Measurements from ENCODE around the gene SLC39A7. TPM values are rescaled to one million over a fixed set of nuclear protein-coding genes. Genes with fewer than 3 reads are reported as not detected.

The SLC39A7 gene
- total RNA-seq, 1 donor from 2014 or later, result 225 TPM

GRCh38 chr6:33192671-33193602 is 7.7 kb upstream of the SLC39A7 start:
- Mint-ChIP-seq H3K36me3 (ENCODE audit: low read depth) (peaks cover 20% of the 10 kb centered on the region), H3K27me3 (ENCODE audit: low read depth) (peaks cover 3% of the 10 kb centered on the region), H3K4me3 (ENCODE audit: unreplicated experiment) (peak overlapping the region; percentile 67), H3K9me3 (ENCODE audit: low read depth) (no peaks in the 10 kb centered on the region), H3K4me1 (ENCODE audit: low read depth) (peaks cover 37% of the 10 kb centered on the region), H3K27ac (ENCODE audit: unreplicated experiment) (peak overlapping the region; percentile 65)
- TF ChIP-seq CTCF (IDR thresholded peaks at IDR 0.05), result peak; percentile 17
- DNase-seq (ENCODE audit: low spot score), result peak; percentile 69

GRCh38 chr6:33193619-33194018 is 7.0 kb upstream of the SLC39A7 start:
- Mint-ChIP-seq H3K9me3 (ENCODE audit: low read depth) (no peaks in the 10 kb centered on the region), H3K27me3 (ENCODE audit: low read depth) (peaks cover 3% of the 10 kb centered on the region), H3K27ac (ENCODE audit: unreplicated experiment) (peak overlapping the region; percentile 32), H3K4me3 (ENCODE audit: unreplicated experiment) (peak overlapping the region; percentile 53), H3K4me1 (ENCODE audit: low read depth) (peaks cover 43% of the 10 kb centered on the region), H3K36me3 (ENCODE audit: low read depth) (peaks cover 20% of the 10 kb centered on the region)
- peak; percentile 68 for DNase-seq (ENCODE audit: low spot score)
- TF ChIP-seq CTCF (IDR thresholded peaks at IDR 0.05), result no peak

- Mint-ChIP-seq H3K27me3 (ENCODE audit: low read depth) (peaks cover 3% of the 10 kb centered on the region), H3K9me3 (ENCODE audit: low read depth) (no peaks in the 10 kb centered on the region), H3K36me3 (ENCODE audit: low read depth) (peaks cover 20% of the 10 kb centered on the region), H3K4me1 (ENCODE audit: low read depth) (peaks cover 52% of the 10 kb centered on the region), H3K4me3 (ENCODE audit: unreplicated experiment) (no peak overlapping the region), H3K27ac (ENCODE audit: unreplicated experiment) (no peak overlapping the region)
- no peak for DNase-seq (ENCODE audit: low spot score)
- TF ChIP-seq CTCF (IDR thresholded peaks at IDR 0.05), result no peak
Observed at GRCh38 chr6:33194431-33194979, 6.2 kb upstream of the SLC39A7 start.

GRCh38 chr6:33195304-33196165 is 5.1 kb upstream of the SLC39A7 start:
- no peak for DNase-seq (ENCODE audit: low spot score)
- Mint-ChIP-seq H3K9me3 (ENCODE audit: low read depth) (no peaks in the 10 kb centered on the region), H3K4me1 (ENCODE audit: low read depth) (peaks cover 54% of the 10 kb centered on the region), H3K27ac (ENCODE audit: unreplicated experiment) (no peak overlapping the region), H3K4me3 (ENCODE audit: unreplicated experiment) (no peak overlapping the region), H3K36me3 (ENCODE audit: low read depth) (peaks cover 20% of the 10 kb centered on the region), H3K27me3 (ENCODE audit: low read depth) (no peaks in the 10 kb centered on the region)
- TF ChIP-seq CTCF (IDR thresholded peaks at IDR 0.05), result no peak

All from chondrocyte (in vitro differentiated cells).